ENCODE data around the gene EDIL3.

Gene EDIL3

GRCh38 chr5:84384604-84385575 is at the start of gene EDIL3:
TSS of gene EDIL3 (minus strand) at chr5:84384880. CDS start at chr5:84384374, 506 bp downstream.
- in situ Hi-C loops (cut with HindIII; ENCODE audit: low pct_ligation_motif_present, low pct_unique_long_range_greater_than_20kb, low sequenced_read_pairs), result no loop called here
- DNase-seq, result peak; percentile 56

DNA sequence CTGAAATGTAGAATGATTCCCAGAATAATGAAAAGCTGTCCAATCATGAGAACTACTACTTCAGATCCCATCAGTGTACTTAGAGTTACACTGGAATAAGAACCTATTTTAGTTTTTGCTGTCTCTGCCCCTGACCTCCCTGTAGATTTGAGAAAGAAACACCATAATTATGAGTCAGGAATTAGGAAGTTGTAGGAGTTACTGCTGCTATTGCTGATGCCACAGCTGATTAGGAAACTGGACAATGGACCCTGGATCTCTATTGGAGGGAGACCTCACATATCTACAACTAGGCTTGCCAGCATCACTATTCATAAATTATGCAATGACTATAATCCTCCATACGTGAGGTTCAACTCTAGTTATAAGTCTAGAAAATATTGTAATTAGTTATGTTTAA is 48.8 kb upstream of the EDIL3 start:
- in situ Hi-C loops (cut with HindIII; ENCODE audit: low pct_ligation_motif_present, low pct_unique_long_range_greater_than_20kb, low sequenced_read_pairs), result no loop called here
- DNase-seq, result no peak

DNA sequence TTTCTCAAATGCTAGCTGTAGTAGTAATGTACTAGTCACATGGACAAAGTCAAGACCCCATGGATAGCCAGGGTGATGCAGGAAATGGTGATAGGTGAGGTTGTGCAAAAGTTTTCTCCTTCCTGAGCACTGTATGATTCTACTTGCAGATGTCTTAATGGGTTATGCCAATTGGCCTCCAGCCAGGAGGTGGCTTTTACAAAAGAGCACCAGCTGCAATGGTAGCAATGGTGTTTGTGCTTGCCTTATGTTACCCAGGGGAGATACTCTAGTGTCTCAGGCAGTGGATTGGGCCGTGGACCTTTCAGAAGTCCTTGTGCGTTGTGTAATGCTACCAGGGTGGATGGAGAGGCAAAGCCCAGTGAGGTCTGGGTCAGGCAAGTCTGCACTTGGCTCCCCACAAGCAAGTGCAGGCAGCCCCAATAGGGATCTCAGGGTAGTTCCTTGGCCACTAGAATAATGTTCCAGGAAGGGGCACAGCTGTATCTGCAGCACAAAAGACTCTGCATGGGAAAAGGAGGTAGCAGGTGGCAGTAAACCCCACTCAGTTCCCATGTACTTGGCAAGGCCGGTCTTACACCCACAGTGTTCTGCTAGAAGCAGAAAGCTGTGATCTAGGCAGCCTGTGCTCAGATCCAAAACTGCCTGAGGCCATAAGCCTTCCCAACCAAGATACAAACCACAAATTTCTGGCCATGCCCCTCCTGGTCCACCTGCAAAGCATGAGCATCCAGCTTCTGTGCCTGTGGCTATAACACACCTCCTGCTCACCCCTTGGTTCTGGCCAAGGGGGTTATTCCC is 46.4 kb upstream of the EDIL3 start:
- DNase-seq, result no peak
- in situ Hi-C loops (cut with HindIII; ENCODE audit: low pct_ligation_motif_present, low pct_unique_long_range_greater_than_20kb, low sequenced_read_pairs), result no loop called here

DNA sequence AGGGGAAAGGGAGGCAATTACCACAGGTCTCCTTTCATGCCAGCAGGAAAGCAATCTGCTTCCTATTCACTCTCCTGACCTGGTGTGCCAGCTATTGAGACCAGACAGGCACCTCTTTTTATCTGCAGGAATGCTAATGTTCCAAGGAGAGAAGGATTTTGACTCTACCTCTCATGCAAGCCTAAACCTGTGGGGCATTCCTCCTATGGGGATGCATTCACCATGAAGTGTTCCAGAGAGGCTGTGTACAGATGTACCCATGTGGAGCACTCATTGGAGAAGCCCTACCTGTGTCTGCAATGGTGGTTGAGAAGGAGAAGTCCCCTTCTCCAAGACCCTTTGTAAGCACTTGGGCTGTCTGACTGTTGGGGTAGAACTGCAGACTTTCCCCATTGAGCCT is 45.4 kb upstream of the EDIL3 start:
- DNase-seq, result no peak
- in situ Hi-C loops (cut with HindIII; ENCODE audit: low pct_ligation_motif_present, low pct_unique_long_range_greater_than_20kb, low sequenced_read_pairs), result no loop called here

DNA sequence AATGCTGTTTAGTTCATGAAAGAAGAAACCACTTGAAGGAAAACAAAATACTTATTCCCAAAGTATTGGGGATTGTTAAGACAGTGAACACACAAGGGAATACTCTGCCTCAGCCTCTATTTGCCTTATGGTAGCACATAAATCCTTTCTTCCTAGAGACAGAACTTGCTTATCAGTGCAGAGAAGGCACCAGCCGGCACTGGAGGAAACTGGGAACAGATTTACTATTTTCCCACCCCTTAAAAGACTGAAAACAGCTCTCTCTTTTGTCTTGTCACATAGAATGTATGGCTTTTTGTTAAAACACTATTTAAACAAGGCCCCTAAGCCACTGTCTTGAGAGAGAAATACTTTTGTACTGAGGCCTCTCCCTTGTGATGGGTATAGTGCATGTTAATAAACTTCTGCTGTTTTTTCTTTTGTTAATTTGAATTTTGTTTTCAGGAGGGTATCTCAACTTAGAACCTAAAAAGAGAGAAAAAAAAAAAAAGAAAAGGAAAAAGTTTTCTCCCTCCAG is 40.7 kb upstream of the EDIL3 start:
- no peak for DNase-seq
- in situ Hi-C loops (cut with HindIII; ENCODE audit: low pct_ligation_motif_present, low pct_unique_long_range_greater_than_20kb, low sequenced_read_pairs), result no loop called here

- DNase-seq, result no peak
- in situ Hi-C loops (cut with HindIII; ENCODE audit: low pct_ligation_motif_present, low pct_unique_long_range_greater_than_20kb, low sequenced_read_pairs), result no loop called here
Measured at GRCh38 chr5:84419742-84420141, 35.1 kb upstream of the EDIL3 start.

DNA sequence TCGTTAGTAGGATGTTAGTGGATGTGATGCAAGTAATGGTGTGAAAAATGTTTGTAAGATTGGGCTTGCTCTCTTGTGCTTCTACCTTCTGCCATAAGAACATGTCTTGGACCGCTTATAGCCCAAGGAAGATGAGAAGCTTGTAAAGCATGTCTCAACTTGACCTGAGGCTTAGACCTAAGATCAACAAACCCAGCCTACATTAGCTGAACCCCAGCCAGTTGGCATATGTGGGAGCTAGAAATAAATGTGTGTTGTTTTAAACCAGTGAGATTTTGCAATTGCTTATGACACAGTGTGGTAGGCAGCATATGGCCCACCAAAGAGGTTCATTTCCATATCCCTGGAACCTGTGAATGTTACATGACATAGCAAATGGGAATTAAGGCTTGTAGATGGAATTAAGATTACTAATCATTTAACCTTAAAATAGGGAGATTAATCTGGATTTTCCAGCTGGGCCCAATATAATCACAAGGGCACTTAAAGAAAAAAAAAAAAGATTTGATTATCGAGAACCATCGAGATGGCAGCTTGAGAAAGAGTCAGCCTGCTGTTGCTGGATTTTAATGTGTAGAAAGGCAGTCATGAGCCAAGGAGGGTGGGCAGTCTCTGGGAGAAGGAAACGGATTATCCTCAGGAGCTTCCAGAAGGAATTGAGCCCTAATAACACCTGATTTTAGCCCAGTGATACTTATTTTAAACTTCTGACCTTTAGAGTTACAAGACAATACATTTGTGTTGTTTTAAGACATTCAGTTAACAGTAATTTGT is 27.3 kb upstream of the EDIL3 start:
- in situ Hi-C loops (cut with HindIII; ENCODE audit: low pct_ligation_motif_present, low pct_unique_long_range_greater_than_20kb, low sequenced_read_pairs), result no loop called here

GRCh38 chr5:84406111-84406510 is 21.4 kb upstream of the EDIL3 start:
- in situ Hi-C loops (cut with HindIII; ENCODE audit: low pct_ligation_motif_present, low pct_unique_long_range_greater_than_20kb, low sequenced_read_pairs), result no loop called here
- DNase-seq, result no peak

More for the DNA sequence above, 27.3 kb upstream of the EDIL3 start:
- no peak for DNase-seq

DNA sequence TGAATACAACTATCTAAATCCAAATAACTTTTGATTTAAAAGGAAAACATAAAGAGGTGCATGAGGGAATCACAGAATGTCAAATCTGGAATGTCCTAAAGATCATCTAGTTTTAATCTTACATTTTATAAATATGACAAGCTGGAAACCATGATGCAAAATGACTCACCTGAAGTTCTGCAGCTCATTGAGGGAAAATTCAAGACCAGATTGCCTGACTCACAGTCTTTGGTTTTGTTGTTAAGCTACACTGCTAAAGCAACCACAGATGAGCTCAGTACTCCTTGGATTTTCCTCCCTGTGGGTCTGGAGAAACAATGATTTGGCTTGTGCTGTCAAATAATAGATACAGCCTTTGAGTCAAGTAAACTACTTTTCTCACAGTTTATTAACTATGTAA is 19.1 kb upstream of the EDIL3 start:
- peak; percentile 76 for DNase-seq
- in situ Hi-C loops (cut with HindIII; ENCODE audit: low pct_ligation_motif_present, low pct_unique_long_range_greater_than_20kb, low sequenced_read_pairs), result no loop called here

DNA sequence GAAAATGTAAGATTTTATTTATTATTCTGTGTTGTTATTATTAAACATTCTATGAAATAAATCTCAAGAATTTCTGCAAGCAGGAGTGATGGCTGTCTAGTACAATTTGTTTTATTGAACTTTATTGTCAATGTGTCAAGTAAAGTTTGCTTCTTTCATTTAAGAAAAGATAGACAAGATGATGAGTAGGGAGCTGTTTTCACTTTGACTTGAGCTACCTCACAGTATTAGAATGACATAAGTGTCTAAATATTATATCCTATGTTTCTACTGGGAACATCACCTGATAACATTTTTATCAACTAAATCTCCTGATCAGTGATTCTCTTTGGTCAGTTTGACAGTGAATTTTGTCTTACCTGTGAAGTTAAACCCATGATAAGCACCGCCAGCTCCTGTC is 12.7 kb upstream of the EDIL3 start:
- in situ Hi-C loops (cut with HindIII; ENCODE audit: low pct_ligation_motif_present, low pct_unique_long_range_greater_than_20kb, low sequenced_read_pairs), result no loop called here
- no peak for DNase-seq

DNA sequence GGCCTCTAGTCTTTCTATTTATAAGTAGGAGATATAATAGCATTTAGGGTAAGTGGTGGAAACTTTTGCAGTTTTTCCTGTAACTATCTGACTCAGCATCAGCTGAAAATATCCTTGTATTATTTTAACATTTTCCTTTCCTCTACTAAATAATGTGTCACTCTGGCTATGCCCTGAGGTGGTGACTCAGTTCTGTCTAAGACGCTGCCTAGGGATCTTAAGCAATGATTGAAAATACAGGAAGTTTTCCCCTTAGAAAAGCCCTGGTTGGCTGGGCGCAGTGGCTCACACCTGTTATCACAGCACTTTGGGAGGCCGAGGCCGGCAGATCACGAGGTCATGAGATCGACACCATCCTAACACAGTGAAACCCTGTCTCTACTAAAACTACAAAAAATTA is 9.3 kb upstream of the EDIL3 start:
- in situ Hi-C loops (cut with HindIII; ENCODE audit: low pct_ligation_motif_present, low pct_unique_long_range_greater_than_20kb, low sequenced_read_pairs), result no loop called here
- DNase-seq, result peak; percentile 90

GRCh38 chr5:84392836-84393235 is 8.2 kb upstream of the EDIL3 start:
- DNase-seq, result no peak
- in situ Hi-C loops (cut with HindIII; ENCODE audit: low pct_ligation_motif_present, low pct_unique_long_range_greater_than_20kb, low sequenced_read_pairs), result no loop called here

DNA sequence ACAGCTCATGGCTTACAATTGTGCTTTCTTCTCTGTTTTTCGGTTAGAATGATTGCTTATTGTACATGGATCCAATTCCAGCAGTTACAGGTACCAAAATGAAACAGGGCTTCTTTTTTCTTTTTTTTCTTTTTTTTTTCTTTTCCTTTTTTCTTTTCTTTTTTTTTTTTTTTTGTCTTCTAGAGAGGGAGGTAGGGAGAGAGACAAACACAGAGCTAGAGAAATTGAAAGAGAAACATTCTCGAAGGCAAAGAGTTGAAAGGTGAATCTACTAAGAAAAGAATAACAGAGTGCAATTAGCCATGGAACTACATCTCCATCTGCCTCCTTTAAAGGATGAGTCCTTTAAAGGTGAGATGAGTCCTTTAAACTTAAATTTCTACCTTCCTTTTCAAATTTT is 1.0 kb upstream of the EDIL3 start:
- in situ Hi-C loops (cut with HindIII; ENCODE audit: low pct_ligation_motif_present, low pct_unique_long_range_greater_than_20kb, low sequenced_read_pairs), result no loop called here
- peak; percentile 40 for DNase-seq

DNA sequence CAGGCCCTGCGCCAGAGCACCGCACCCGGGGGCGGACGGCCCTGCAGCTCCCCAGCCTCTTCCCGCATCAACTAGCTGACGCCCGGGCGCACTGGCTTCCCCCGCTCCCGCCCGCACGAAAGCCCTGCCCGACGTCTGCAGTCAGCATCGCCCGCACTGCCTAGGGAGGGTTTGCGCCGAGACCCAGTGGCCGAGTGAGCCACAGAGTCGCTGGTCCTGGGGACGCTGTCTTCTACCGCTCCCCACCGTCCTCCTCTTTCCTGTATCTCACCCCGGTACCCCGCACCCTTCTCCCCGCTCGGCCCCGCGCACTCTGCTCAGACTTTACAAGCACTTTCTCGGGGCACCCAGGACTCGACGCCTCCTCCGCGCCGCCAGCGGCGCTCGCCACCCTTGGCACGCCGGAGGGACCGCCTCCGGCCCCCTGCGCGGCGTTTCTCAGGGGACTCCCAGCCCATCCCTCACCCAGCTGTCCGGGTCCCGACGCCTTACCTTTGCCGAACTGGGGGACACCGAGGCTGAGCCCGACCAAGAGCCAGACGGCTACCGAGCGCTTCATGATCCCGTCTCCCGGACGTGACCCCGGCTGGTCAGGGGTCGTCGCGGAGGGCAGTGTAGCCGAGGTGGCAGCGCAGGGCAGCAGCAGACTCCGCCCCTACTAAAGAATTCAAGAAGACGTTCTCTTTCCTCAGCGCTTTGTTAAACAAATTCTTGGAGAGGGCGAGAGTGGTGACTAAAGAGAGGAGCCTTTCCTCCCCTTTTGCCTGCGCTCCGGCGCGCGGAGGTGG is 670 bp downstream of the EDIL3 start:
- DNase-seq, result peak; percentile 64
- in situ Hi-C loops (cut with HindIII; ENCODE audit: low pct_ligation_motif_present, low pct_unique_long_range_greater_than_20kb, low sequenced_read_pairs), result no loop called here

GRCh38 chr5:84383296-84383815 is 1.3 kb downstream of the EDIL3 start:
- in situ Hi-C loops (cut with HindIII; ENCODE audit: low pct_ligation_motif_present, low pct_unique_long_range_greater_than_20kb, low sequenced_read_pairs), result no loop called here
- DNase-seq, result no peak

DNA sequence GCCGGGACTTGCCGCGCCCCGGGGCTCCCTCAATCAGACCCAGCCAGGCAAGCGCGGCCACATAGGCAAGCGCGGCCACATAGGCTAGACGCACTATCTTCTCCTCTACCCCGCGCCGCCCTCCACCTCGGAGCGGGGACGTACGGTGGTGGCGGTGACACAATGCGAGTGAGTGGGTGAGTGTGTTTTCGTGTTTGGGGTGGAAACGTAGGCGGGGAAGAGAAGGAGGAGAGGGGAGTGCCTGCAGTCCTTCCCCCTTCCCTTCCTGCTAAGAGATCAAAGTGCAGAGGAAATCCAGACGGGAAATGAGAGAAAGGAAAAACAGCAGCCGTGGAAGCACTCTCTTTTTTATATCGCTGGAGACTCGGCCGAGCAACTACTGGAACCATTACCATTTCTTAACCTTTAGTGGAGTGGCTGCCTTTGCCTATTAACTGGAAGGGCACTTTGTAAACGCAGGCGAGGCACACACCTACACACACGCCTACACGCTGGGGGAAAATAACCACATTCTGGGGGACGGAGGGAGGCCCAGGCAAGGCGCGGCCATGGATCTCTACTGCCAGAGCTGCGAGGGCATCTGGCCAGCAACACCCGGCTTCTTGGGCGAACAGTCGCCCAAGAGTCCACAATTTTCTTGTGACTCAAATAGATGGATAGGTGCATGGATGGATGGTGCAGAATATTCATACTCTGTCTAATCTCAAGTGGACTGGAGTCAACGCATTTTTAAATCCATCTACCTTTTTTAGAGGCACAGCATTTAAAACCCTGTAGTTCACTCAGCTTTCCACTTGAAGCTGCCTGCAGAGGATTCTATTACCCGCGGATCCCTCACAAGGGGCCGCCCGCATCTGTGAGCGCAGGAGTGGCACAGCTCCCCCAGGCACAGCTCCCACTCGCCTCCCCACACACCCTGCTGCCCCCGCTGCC is 2.1 kb downstream of the EDIL3 start:
- DNase-seq, result peak; percentile 69
- in situ Hi-C loops (cut with HindIII; ENCODE audit: low pct_ligation_motif_present, low pct_unique_long_range_greater_than_20kb, low sequenced_read_pairs), result no loop called here

Measured in ACHN (cell line).